Stimulated activated CD4-positive, alpha-beta T cell treated with anti-CD3 and anti-CD28 coated beads, Interleukin-4, amount 100 ng/mL, for 1 hour (primary cell): ENCODE measurements around the gene PTPRC.

Experiments used
- DNase-seq: peaks from one replicate; pipeline ENCODE4 v3.0.0-alpha.2; 2020

Gene PTPRC

GRCh38 chr1:198708761-198709525 is 70.1 kb downstream of the PTPRC start:
- DNase-seq: no peak

DNA sequence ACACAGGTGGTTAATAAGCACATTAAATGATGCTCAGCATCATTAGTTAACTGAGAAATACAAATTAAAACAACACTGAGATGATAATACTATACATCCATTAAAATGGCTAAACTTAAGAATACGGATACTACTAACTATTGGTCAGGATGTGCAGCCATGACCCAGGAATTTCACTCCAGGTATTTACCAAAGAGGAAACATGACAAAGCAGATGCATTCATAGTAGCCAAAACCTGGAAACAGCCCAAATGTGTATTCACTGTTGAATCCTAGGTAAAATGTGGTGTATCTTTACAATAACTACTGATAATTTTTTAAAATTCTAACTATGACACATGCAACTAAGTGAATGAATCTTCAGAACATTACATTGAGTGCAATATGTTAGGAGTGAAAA is 73.0 kb downstream of the PTPRC start:
- no peak for DNase-seq

- no peak for DNase-seq
These were observed 74.2 kb downstream of the PTPRC start for GRCh38 chr1:198713081-198713480.

GRCh38 chr1:198714271-198714670 is 75.4 kb downstream of the PTPRC start:
- DNase-seq: no peak

DNA sequence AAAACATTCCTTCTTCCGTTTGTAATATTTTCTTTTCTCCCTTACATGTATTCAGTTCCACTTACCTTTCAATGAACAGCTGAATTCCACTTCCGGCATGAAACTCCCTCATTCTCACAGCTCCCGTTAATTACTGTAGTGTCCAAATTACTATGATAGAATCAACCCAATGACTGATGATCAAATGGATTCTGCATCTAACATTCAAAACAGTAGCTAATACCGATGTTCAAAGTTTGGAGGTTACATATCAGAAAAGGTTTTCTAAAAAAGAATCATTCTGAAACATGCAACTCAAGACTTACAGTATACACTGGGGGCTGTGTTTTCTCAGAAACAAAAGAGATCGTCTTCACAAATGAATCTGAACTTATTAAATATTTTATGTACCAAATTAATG is 77.2 kb downstream of the PTPRC start:
- DNase-seq: no peak

GRCh38 chr1:198717510-198717909 is 78.7 kb downstream of the PTPRC start:
- DNase-seq: no peak

GRCh38 chr1:198723127-198723526 is 84.3 kb downstream of the PTPRC start:
- DNase-seq: no peak

- DNase-seq: no peak
These were observed 86.2 kb downstream of the PTPRC start for GRCh38 chr1:198725090-198725489.

DNA sequence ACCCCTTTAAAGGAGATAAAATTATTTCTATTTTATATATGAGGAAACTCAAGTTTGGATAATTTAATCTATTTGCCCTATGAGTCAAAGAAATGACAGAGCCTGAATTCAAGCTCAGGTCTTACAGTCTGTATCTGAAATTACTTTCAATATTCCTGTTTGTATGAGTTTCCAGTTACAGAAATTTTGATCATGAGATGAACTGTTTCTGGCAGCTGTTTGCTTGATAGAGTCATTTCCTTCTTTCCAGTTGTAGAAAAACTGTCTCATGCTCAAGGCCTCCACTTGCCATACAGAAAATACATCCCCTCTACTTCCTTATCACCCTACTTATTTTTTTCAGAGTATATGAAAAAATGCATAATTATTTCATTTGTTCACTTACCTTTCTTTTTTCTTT is 87.6 kb downstream of the PTPRC start:
- no peak for DNase-seq

GRCh38 chr1:198729195-198729863 is 90.5 kb downstream of the PTPRC start:
- DNase-seq: no peak

DNA sequence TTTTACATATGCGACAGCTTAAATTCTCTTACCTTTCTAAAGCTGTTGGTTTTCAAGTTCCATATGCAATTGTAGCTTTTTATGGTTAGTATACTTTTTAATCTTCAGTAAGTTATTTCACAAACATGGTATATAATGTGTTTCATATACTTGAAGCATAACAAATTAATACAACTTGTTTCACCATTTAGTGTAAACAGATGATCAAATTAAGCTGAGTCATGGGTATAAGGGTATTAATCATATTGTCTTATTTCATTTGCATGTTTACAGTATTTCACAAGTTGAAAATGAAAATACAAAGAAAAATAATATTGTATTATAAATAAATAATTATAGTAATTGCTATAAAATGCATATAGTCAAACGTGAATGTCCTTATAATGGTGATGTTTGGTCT is 92.1 kb downstream of the PTPRC start:
- no peak for DNase-seq

GRCh38 chr1:198734323-198735008 is 95.6 kb downstream of the PTPRC start:
- no peak for DNase-seq

- DNase-seq: peak; percentile 3
These were observed 102.9 kb downstream of the PTPRC start for GRCh38 chr1:198741744-198742143.

DNA sequence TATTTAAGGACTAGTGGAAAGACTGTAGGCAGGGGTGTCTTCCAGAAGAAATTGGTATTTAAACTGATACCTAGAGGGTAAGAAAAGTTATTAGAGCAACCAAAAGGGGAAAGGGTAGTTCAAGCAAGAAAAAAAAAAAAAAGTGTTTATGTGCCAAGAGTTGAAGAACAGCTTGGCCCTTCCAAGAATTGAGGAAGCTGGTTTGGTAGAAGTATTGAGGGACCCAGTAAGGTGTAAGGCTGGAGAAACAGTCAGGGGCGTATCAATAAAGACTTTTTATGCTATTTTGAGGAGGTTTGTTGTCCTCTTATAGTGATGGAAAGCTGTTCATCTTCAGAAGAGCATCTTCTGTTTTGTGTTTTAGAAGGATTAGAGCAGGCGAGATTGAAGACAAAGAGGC is 108.3 kb downstream of the PTPRC start:
- DNase-seq: no peak

- no peak for DNase-seq
These were observed 110.4 kb downstream of the PTPRC start for GRCh38 chr1:198749279-198749678.

- DNase-seq: no peak
These were observed 111.2 kb downstream of the PTPRC start for GRCh38 chr1:198750081-198750480.

DNA sequence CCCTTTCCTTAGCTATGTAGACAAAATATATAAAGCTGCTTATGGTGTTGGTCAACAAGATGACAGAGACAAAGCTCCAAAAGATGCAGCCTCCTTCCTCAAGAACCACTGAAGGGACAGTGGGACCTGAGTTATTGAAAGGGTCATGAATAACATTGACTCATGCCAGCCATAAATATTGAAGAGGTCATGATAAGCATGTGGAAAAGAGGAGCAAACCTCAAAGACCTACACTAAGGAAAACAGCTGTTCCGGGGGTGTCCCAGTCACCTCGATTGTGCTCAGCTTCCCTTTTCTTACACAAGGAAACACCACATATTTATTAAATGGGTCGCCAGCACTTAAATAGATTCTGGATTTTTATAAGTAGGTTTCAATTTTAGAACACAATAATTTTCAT is 112.9 kb downstream of the PTPRC start:
- no peak for DNase-seq

DNA sequence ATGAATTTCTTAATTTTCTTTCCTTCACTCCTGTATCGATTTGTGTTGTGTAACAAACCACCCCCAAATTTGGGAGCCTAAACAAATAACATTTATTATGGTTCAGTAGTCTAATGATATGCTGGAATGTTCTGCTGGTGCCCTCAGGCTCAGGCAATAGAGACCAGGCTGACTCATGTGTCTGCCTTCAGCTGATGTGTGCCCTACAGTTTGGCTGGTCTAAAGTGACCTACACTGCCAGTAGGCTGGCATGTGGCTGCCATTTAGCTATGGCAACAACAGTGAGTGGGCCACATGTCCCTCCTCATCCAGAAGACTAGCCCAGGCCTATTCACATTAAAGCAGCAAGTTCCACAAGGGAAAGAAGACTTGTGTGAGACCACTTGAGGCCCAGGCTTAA is 115.8 kb downstream of the PTPRC start:
- no peak for DNase-seq

DNA sequence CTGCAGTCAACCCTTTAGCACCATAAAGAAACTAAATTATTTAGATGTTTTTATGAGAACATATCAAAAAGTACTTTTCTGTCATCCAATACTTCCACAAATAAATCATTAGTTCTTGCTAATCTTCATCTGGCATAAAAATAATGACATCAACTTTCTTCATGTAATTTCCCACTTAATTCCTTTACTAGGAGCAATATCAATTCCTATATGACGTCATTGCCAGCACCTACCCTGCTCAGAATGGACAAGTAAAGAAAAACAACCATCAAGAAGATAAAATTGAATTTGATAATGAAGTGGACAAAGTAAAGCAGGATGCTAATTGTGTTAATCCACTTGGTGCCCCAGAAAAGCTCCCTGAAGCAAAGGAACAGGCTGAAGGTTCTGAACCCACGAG is 116.9 kb downstream of the PTPRC start:
- DNase-seq: no peak

GRCh38 chr1:198756470-198756869 is 117.6 kb downstream of the PTPRC start:
- no peak for DNase-seq

DNA sequence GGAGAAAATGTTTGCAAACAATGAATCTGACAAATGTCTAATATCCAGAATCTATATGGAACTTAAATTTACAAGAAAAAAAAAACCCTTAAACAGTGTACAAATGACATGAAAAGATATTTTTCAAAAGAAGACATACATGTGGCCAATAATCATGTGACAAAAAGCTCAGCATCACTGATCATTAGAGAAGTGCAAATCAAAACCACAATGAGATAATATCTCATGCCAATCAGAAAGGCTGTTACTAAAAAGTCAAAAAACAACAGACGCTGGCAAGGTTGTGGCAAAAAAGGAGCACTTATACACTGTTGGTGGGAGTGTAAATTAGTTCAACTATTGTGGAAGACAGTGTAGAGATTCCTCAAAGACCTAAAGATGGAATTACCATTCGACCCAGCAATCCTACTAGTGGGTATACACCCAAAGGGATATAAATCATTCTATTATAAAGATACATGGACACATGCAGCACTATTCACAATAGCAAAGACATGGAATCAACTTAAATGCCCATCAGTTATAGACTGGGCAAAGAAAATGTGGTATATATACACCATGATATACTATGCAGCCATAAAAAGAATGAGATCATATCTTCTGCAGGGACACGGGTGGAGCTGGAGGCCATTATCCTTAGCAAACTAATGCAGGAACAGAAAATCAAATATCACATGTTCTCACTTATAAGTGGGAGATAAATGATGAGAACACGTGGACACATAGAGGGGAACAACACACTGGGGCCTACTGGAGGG is 123.2 kb downstream of the PTPRC start:
- DNase-seq: no peak

DNA sequence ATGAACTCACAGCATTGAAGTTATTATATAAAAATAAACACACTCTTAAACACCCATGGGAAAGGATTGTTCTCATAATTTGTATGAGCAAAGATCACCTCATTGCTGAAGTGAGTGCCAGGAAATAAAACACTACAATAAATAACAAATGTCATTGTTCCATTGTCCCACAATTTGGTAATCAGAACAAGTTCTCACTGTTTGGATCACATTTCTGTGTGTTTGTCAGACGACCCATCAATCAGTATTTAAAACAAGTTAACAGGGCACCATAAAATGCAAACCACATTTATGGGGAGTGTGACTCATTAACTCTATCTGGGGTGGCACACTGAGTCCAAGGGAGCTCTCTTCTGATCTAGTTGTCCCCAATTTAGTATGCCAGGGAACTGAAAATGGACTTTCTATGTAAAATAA is 124.5 kb downstream of the PTPRC start:
- no peak for DNase-seq

- no peak for DNase-seq
These were observed 125.9 kb downstream of the PTPRC start for GRCh38 chr1:198764748-198765147.
